Gastrocnemius medialis (tissue), 4 donors: ENCODE measurements around the gene TIMP3. TPM values are rescaled to one million over a fixed set of nuclear protein-coding genes. Genes with fewer than 3 reads are reported as not detected.

Source experiments
- ATAC-seq, 2 donors: fragments of 150-250 bp; one replicate each; pipeline ENCODE4 v1.9.1; 2016
- DNase-seq, 2 donors: peaks; one replicate each; pipeline ENCODE4 v3.0.0-alpha.2; 2019
- H3K27ac ChIP-seq, 4 donors: fragments of 200-600 bp; sonication (generic); 1 replicate in 1 of 4; 2 replicates in 3 of 4; pipeline ENCODE4 v1.5.1; 2016 to 2018; ENCODE audit warnings: mild to moderate bottlenecking in 2 of 4, moderate library complexity in 1 of 4
- H3K27me3 ChIP-seq, 3 donors: fragments of 200-600 bp; sonication (generic) in 2 of 3; 1 replicate in 1 of 3; 2 replicates in 2 of 3; pipeline versions ENCODE4 v1.5.1 to v1.6.0; 2016 to 2019; ENCODE audit warnings: mild to moderate bottlenecking in 1 of 3, moderate library complexity in 1 of 3
- H3K36me3 ChIP-seq, 2 donors: fragments of 200-600 bp; sonication (generic) in 1 of 2; one replicate each; pipeline ENCODE4 v1.5.1; 2017 to 2018
- H3K4me1 ChIP-seq, 2 donors: fragments of 200-600 bp; sonication (generic) in 1 of 2; one replicate each; pipeline ENCODE4 v1.5.1; 2016 to 2017; ENCODE audit warnings: mild to moderate bottlenecking in 2 of 2
- H3K4me3 ChIP-seq, 4 donors: fragments of 200-600 bp; sonication (generic) in 3 of 4; 1 replicate in 1 of 4; 2 replicates in 3 of 4; pipeline ENCODE4 v1.5.1; 2016 to 2019; ENCODE audit warnings: mild to moderate bottlenecking in 2 of 4
- H3K9me3 ChIP-seq, 3 donors: fragments of 200-600 bp; sonication (generic) in 2 of 3; 1 replicate in 1 of 3; 2 replicates in 2 of 3; pipeline ENCODE4 v1.5.1; 2016 to 2019
- CTCF ChIP-seq, 5 experiments: fragments of 450-650 bp in 3 of 5; fragments of 200-600 bp in 2 of 5; sonication (generic) in 2 of 5; IDR thresholded peaks in 4 of 5; conservative IDR thresholded peaks in 1 of 5; 1 replicate in 4 of 5; 2 replicates in 1 of 5; pipeline ENCODE4 v1.5.1; 2016 to 2019; ENCODE audit warnings: antibody characterized with exemption in 5 of 5, mild to moderate bottlenecking in 3 of 5, moderate library complexity in 3 of 5
- POLR2A ChIP-seq, 2 donors: fragments of 450-650 bp; IDR thresholded peaks; one replicate each; pipeline ENCODE4 v1.6.1; 2017; ENCODE audit warnings: antibody characterized with exemption in 2 of 2, mild to moderate bottlenecking in 2 of 2, moderate library complexity in 2 of 2
- in situ Hi-C, 4 donors: fragments of 200-750 bp; cut with MboI; loops; one replicate each; pipeline versions ENCODE4 v1.15.0 to v1.8.0; 2017; ENCODE audit warnings: low sequenced_read_pairs in 4 of 4
- intact Hi-C: fragments of 100-400 bp; cut with DNase I; formaldehyde crosslinking; loops from one replicate; pipeline ENCODE4 v1.15.1; 2023; ENCODE audit warnings: low total_unique reads
- total RNA-seq, 4 donors: library from RNA; depleted of rRNA; stranded (reverse); fragments of >200 nt; gene quantifications; one replicate each; pipeline versions ENCODE4 v1.1.0 to v1.2.3, GENCODE V29; 2016

The TIMP3 gene
- total RNA-seq, 4 donors from 2014 or later, result 102 to 247 (median 144) TPM

DNA sequence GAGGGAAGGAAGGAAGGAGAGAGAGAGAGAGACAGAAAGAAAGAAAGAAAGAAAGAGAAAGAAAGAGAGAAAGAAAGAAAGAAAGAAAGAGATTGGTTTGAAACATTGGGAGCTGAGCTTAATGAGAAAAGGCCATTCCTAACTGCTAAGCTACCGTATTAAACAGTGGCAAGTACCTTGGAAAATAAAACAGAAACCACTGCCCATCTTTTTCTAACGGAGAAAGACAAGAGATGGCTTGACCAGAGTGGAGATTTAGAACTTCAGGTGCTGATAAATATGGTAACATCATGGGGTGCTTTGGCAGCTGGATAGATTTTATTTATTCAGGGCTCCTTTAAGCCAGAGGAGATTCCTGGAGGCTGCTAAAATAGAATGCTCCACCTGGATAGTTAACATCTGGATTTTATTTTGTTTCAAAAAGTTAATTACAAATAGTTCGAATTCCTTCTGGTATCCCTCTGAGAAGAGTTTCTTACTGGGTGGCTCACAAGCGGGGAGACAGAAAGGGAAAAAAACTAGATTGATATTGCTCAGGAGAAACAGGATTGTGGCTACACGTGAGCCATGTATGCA lies 12.9 kb downstream of the TIMP3 start:
- Histone ChIP-seq H3K27me3 (no peaks in the 10 kb centered on the region), H3K9me3 (no peaks in the 10 kb centered on the region), H3K4me3 (no peak overlapping the region), H3K27ac (peak overlapping the region in 2 of 4 donors; percentile 14 to 31), H3K36me3 (no peaks in the 10 kb centered on the region), H3K4me1 (peaks cover 50 to 56% of the 10 kb centered on the region in 2 donors)
- TF ChIP-seq POLR2A (IDR thresholded peaks at IDR 0.05), result no peak
- intact Hi-C loops (no loop called here), in situ Hi-C loops (no loop called here)
- no peak for DNase-seq
- ATAC-seq, result no peak

- DNase-seq (no peak), ATAC-seq (no peak)
- intact Hi-C loops (no loop called here), in situ Hi-C loops (no loop called here)
- Histone ChIP-seq H3K27me3 (no peaks in the 10 kb centered on the region), H3K27ac (no peak overlapping the region), H3K4me3 (no peak overlapping the region), H3K4me1 (peaks cover 47 to 53% of the 10 kb centered on the region in 2 donors), H3K9me3 (no peaks in the 10 kb centered on the region), H3K36me3 (no peaks in the 10 kb centered on the region)
- no peak for TF ChIP-seq CTCF (IDR thresholded peaks at IDR 0.05 in 4 of 5, conservative IDR thresholded peaks at IDR 0.05 in 1 of 5)
- TF ChIP-seq POLR2A (IDR thresholded peaks at IDR 0.05), result no peak
Measured at GRCh38 chr22:32815059-32815458, 13.6 kb downstream of the TIMP3 start.

GRCh38 chr22:32815943-32816342 lies 14.4 kb downstream of the TIMP3 start:
- Histone ChIP-seq H3K27ac (no peak overlapping the region), H3K4me1 (peaks cover 40 to 51% of the 10 kb centered on the region in 2 donors), H3K4me3 (no peak overlapping the region), H3K36me3 (no peaks in the 10 kb centered on the region), H3K9me3 (no peaks in the 10 kb centered on the region), H3K27me3 (no peaks in the 10 kb centered on the region)
- DNase-seq, result no peak
- no peak for ATAC-seq
- in situ Hi-C loops (no loop called here), intact Hi-C loops (no loop called here)
- TF ChIP-seq CTCF (IDR thresholded peaks at IDR 0.05 in 4 of 5, conservative IDR thresholded peaks at IDR 0.05 in 1 of 5) (no peak), POLR2A (IDR thresholded peaks at IDR 0.05) (no peak)

- Histone ChIP-seq H3K9me3 (no peaks in the 10 kb centered on the region), H3K27ac (peak overlapping the region in 3 of 4 donors; percentile 33 to 52 (median 49)), H3K4me3 (no peak overlapping the region), H3K4me1 (peaks cover 40 to 52% of the 10 kb centered on the region in 2 donors), H3K27me3 (no peaks in the 10 kb centered on the region), H3K36me3 (no peaks in the 10 kb centered on the region)
- DNase-seq (no peak), ATAC-seq (no peak)
- intact Hi-C loops (no loop called here), in situ Hi-C loops (no loop called here)
- TF ChIP-seq POLR2A (IDR thresholded peaks at IDR 0.05), result no peak
- TF ChIP-seq CTCF (IDR thresholded peaks at IDR 0.05 in 4 of 5, conservative IDR thresholded peaks at IDR 0.05 in 1 of 5), result no peak
Measured at GRCh38 chr22:32817137-32817730, 15.7 kb downstream of the TIMP3 start.

DNA sequence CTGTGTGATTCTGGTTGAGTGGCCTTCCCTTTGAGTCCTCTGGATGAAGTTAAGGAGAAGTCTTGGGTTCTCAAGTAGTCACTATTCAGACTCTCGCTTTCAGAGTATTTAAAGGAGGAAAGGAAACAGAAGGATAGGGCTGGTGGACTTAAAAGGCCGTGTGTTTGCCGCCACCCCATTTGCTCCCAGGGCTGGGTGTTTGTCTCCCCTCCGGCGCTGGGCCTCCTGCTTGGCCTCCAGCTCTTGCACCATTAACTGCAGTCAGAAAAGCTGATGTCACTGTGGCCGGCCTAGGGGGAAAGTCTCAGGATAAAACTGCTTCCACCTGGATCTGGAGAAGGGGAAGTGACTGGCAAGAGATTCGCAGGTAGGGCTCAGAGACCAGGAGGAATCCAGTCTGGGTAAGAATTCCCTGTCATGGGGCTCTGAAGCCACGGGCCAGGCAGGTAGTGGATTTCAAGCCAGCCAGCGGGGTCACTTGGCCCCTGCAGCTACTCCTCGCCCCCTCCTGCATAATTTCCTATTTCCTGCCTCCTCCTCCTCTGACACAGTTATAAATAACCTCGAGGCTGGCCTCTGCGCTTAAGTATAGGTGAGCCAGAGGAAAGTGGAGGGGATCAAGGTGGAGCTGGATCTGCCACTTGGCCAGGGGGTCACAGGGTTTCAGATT lies 17.1 kb downstream of the TIMP3 start:
- peak overlapping the region; percentile 49 to 64 (median 52) for H3K27ac ChIP-seq
- peaks cover 40 to 52% of the 10 kb centered on the region in 2 donors for H3K4me1 ChIP-seq
- intact Hi-C loops (no loop called here), in situ Hi-C loops (no loop called here)
- H3K9me3 ChIP-seq, result no peaks in the 10 kb centered on the region
- ATAC-seq (no peak), DNase-seq (no peak)
- peak overlapping the region in 1 of 4 donors; percentile 4 for H3K4me3 ChIP-seq
- H3K27me3 ChIP-seq, result no peaks in the 10 kb centered on the region
- no peaks in the 10 kb centered on the region for H3K36me3 ChIP-seq
- TF ChIP-seq POLR2A (IDR thresholded peaks at IDR 0.05) (no peak), CTCF (IDR thresholded peaks at IDR 0.05 in 4 of 5, conservative IDR thresholded peaks at IDR 0.05 in 1 of 5) (no peak)
